ENCODE measurements around the gene ARMC9. TPM values are rescaled to one million over a fixed set of nuclear protein-coding genes. Genes with fewer than 3 reads are reported as not detected.

Gene ARMC9
- total and polyA plus RNA-seq, 4 donors: 20.5 to 51.6 (median 38.6) TPM

DNA sequence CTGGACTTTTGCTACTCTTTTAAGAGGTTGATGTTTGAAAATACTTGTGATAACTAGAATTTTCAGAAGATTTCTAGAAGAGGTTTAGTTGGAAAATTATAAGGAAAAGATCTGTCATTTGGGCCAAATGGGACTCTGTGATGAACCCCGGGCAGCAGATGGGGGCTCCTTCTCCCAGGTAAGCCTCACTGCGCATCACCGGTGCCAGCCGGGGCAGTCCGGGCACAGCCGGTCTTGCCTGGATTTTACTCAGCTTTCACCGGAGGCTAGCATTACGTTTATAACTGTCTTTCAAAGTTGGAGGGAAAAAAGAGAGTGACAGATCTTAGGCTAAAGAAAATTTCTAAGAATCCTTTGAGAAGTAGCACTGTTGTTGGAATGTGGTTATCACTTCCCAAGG is 99.7 kb downstream of the ARMC9 start:
- ATAC-seq (ENCODE audit: insufficient read depth, low FRiP score): no peak
- H3K4me1 ChIP-seq (ENCODE audit: control insufficient read depth in 5 of 5, insufficient read depth in 5 of 5, low read length in 5 of 5): peaks cover 0 to 3% (median 0%) of the 10 kb centered on the region in 5 donors
- H3K36me3 ChIP-seq (ENCODE audit: control insufficient read depth in 4 of 4, insufficient read depth in 4 of 4, low read length in 4 of 4): peaks cover 0 to 4% (median under 1%) of the 10 kb centered on the region in 4 donors
- WGBS, 2 donors: 95 to 96% methylated on average over 8 of the region's 8 CpGs
- no peak overlapping the region for H3K4me3 ChIP-seq
- no peaks in the 10 kb centered on the region for H3K27me3 ChIP-seq (ENCODE audit: control insufficient read depth in 3 of 3, insufficient read depth in 3 of 3, low read length in 2 of 3)
- DNase-seq: no peak
- TF ChIP-seq, protein P1, sequence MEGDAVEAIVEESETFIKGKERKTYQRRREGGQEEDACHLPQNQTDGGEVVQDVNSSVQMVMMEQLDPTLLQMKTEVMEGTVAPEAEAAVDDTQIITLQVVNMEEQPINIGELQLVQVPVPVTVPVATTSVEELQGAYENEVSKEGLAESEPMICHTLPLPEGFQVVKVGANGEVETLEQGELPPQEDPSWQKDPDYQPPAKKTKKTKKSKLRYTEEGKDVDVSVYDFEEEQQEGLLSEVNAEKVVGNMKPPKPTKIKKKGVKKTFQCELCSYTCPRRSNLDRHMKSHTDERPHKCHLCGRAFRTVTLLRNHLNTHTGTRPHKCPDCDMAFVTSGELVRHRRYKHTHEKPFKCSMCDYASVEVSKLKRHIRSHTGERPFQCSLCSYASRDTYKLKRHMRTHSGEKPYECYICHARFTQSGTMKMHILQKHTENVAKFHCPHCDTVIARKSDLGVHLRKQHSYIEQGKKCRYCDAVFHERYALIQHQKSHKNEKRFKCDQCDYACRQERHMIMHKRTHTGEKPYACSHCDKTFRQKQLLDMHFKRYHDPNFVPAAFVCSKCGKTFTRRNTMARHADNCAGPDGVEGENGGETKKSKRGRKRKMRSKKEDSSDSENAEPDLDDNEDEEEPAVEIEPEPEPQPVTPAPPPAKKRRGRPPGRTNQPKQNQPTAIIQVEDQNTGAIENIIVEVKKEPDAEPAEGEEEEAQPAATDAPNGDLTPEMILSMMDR (IDR thresholded peaks at IDR 0.05; ENCODE audit: control extremely low read depth, extremely low read depth): no peak
- H3K27ac ChIP-seq (ENCODE audit: low read depth in 1 of 2, low read length in 1 of 2): no peak overlapping the region
- H3K9ac ChIP-seq (ENCODE audit: insufficient read depth in 1 of 2, low read length in 2 of 2): no peak overlapping the region
- no peaks in the 10 kb centered on the region for H3K9me3 ChIP-seq (ENCODE audit: control insufficient read depth in 4 of 4, insufficient read depth in 3 of 4, low read length in 3 of 4)

DNA sequence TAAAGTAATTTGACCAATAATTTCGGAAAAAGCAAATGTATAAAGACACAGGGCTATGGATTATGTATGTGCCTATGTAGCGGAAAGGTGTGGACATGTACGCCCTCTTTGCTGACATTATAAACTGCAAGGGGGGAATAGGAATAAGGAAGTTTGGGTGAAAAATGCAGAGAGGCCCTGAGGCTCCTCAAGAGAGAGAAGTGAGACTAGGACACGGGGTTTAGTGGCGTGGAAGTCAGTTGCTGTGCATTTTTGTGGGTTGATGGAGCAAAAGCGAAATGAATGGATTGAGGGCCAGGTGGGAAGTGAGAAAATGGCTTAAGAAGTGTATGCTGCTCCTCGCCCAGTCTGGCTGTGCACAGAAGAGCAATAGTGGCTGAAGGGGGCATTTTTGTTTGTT is 100.8 kb downstream of the ARMC9 start:
- Histone ChIP-seq H3K9ac (ENCODE audit: insufficient read depth in 1 of 2, low read length in 2 of 2) (no peak overlapping the region), H3K27me3 (ENCODE audit: control insufficient read depth in 3 of 3, insufficient read depth in 3 of 3, low read length in 2 of 3) (no peaks in the 10 kb centered on the region), H3K4me1 (ENCODE audit: control insufficient read depth in 5 of 5, insufficient read depth in 5 of 5, low read length in 5 of 5) (peaks cover 0 to 3% (median 0%) of the 10 kb centered on the region in 5 donors), H3K36me3 (ENCODE audit: control insufficient read depth in 4 of 4, insufficient read depth in 4 of 4, low read length in 4 of 4) (peaks cover 0 to 4% (median under 1%) of the 10 kb centered on the region in 4 donors), H3K27ac (ENCODE audit: low read depth in 1 of 2, low read length in 1 of 2) (peak overlapping the region in 1 of 2 donors; percentile 55), H3K9me3 (ENCODE audit: control insufficient read depth in 4 of 4, insufficient read depth in 3 of 4, low read length in 3 of 4) (no peaks in the 10 kb centered on the region), H3K4me3 (no peak overlapping the region)
- DNase-seq (peak in 1 of 3 donors; percentile 3), ATAC-seq (ENCODE audit: insufficient read depth, low FRiP score) (no peak)
- TF ChIP-seq, protein P1 (IDR thresholded peaks at IDR 0.05; ENCODE audit: control extremely low read depth, extremely low read depth): no peak
- WGBS, 2 donors: 48 to 56% methylated on average over 7 of the region's 7 CpGs

DNA sequence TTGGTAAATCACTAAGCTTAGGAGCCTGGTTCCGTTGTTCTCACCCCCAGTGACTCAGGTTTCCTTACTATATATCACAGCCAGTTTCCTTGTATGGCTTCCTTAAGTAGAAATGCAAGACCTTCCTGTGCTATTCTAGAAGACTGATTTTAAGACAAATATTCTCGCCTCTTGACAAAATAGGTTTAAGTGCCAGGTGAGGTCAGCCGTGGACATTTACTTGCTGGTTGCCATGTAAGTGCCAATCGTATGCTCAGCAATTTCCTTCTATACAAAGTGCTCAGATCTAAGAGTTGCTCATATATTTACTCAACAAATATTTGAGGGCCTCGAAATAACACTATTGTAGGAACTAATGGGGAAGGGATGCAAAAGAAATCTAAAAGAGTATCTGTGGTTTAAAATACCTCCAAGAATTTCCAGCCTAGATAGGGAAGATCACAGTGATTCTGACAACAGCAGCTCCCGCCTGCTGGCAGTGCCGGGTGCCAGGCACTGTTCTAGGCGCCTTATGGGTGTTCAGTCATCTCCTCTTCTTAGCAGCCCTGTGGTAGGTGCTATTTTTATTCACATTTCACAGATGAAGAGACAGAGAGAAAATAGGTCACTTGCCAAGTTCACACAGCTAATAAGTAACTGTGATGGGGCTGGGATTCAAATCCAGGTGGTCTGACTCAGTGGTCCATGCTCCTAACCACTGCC is 101.7 kb downstream of the ARMC9 start:
- WGBS, 2 donors: 54 to 57% methylated on average over 8 of the region's 8 CpGs
- H3K9ac ChIP-seq (ENCODE audit: insufficient read depth in 1 of 2, low read length in 2 of 2): no peak overlapping the region
- DNase-seq (peak; percentile 32 to 63 (median 40)), ATAC-seq (ENCODE audit: insufficient read depth, low FRiP score) (peak; percentile 71)
- H3K27me3 ChIP-seq (ENCODE audit: control insufficient read depth in 3 of 3, insufficient read depth in 3 of 3, low read length in 2 of 3): no peaks in the 10 kb centered on the region
- TF ChIP-seq, protein P1 (IDR thresholded peaks at IDR 0.05; ENCODE audit: control extremely low read depth, extremely low read depth): no peak
- H3K36me3 ChIP-seq (ENCODE audit: control insufficient read depth in 4 of 4, insufficient read depth in 4 of 4, low read length in 4 of 4): peaks cover 0 to 4% (median 0%) of the 10 kb centered on the region in 4 donors
- peak overlapping the region in 1 of 2 donors; percentile 80 for H3K27ac ChIP-seq (ENCODE audit: low read depth in 1 of 2, low read length in 1 of 2)
- H3K9me3 ChIP-seq (ENCODE audit: control insufficient read depth in 4 of 4, insufficient read depth in 3 of 4, low read length in 3 of 4): no peaks in the 10 kb centered on the region
- H3K4me3 ChIP-seq: no peak overlapping the region
- peaks cover 0 to 3% (median 0%) of the 10 kb centered on the region in 5 donors for H3K4me1 ChIP-seq (ENCODE audit: control insufficient read depth in 5 of 5, insufficient read depth in 5 of 5, low read length in 5 of 5)

Data from lung (tissue), 12 donors.